Tibial artery (tissue), 4 donors: Measurements from ENCODE around the gene MYO6.

ENCODE experiments used
- DNase-seq, 2 donors: peaks; one replicate each; pipeline ENCODE4 v3.0.0-alpha.2; 2019
- H3K27ac ChIP-seq, 2 donors: fragments of 200-600 bp; sonication (generic) in 1 of 2; 1 replicate in 1 of 2; 2 replicates in 1 of 2; pipeline ENCODE4 v1.5.1; 2018 to 2019; ENCODE audit warnings: mild to moderate bottlenecking in 1 of 2
- H3K27me3 ChIP-seq, 2 donors: fragments of 200-600 bp; sonication (generic) in 1 of 2; one replicate each; pipeline versions ENCODE4 v1.5.1 to v1.6.0; 2016 to 2019
- H3K36me3 ChIP-seq, 3 donors: fragments of 200-600 bp; sonication (generic) in 2 of 3; one replicate each; pipeline ENCODE4 v1.5.1; 2016 to 2019; ENCODE audit warnings: mild to moderate bottlenecking in 2 of 3
- H3K4me1 ChIP-seq, 4 donors: fragments of 200-600 bp; sonication (generic) in 2 of 4; 1 replicate in 3 of 4; 2 replicates in 1 of 4; pipeline ENCODE4 v1.5.1; 2016 to 2019
- H3K4me3 ChIP-seq, 2 donors: fragments of 200-600 bp; sonication (generic) in 1 of 2; 1 replicate in 1 of 2; 2 replicates in 1 of 2; pipeline ENCODE4 v1.5.1; 2018 to 2019; ENCODE audit warnings: mild to moderate bottlenecking in 2 of 2
- H3K9me3 ChIP-seq, 3 donors: fragments of 200-600 bp; sonication (generic) in 1 of 3; one replicate each; pipeline ENCODE4 v1.5.1; 2016 to 2019
- CTCF ChIP-seq, 2 experiments: fragments of 200-600 bp in 1 of 2; fragments of 450-650 bp in 1 of 2; IDR thresholded peaks; one replicate each; pipeline ENCODE4 v1.5.1; 2017 to 2019; ENCODE audit warnings: antibody characterized with exemption in 2 of 2, mild to moderate bottlenecking in 1 of 2, moderate library complexity in 1 of 2
- intact Hi-C: fragments of 100-400 bp; cut with DNase I; formaldehyde crosslinking; loops from one replicate; pipeline ENCODE4 v1.15.0; 2023; ENCODE audit warnings: low total_unique reads

The MYO6 gene

DNA sequence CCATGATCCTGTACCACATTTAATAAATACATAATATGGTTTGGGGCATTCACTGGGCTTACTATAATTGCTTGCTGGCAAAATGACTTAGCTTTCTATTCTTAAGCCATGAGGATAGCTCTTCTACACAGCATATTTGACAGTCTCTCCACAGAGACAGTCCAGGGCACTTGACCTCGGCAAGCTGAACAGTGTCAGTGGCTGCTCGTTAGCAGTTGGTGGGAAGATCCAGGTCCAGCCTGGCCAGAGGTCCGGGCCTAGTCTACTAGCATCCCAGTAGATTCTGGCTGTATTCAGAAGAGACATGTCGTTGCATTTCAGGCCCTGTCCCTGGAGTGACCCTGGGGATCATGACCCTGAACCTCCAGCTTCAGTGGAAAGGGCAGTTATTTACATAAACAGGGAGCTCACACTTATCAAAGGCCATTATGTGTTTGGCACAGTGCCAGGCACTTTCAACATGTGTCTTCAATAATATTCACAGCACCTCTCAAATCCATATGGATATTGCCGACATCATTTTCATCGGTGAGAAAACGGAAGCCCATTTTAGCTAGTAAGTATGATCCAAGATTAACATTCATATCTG is 184.4 kb downstream of the MYO6 start:
- no peak for DNase-seq
- no peak for TF ChIP-seq CTCF (IDR thresholded peaks at IDR 0.05)
- Histone ChIP-seq H3K4me3 (no peak overlapping the region), H3K36me3 (no peaks in the 10 kb centered on the region), H3K27me3 (no peaks in the 10 kb centered on the region), H3K9me3 (no peaks in the 10 kb centered on the region), H3K27ac (no peak overlapping the region), H3K4me1 (peaks cover 0 to 22% (median 14%) of the 10 kb centered on the region in 4 donors)
- intact Hi-C loops = loop anchor here (5.0 kb wide), 1 partner anchor 1529 kb away; the partner anchor contains the start of gene HTR1B

- Histone ChIP-seq H3K36me3 (no peaks in the 10 kb centered on the region), H3K27ac (peak overlapping the region in 1 of 2 donors; percentile 23), H3K4me1 (peaks cover 0 to 22% (median 14%) of the 10 kb centered on the region in 4 donors), H3K4me3 (peak overlapping the region; percentile 39 to 57), H3K9me3 (no peaks in the 10 kb centered on the region), H3K27me3 (no peaks in the 10 kb centered on the region)
- intact Hi-C loops = loop anchor here (5.0 kb wide), 1 partner anchor 1527 kb away; the partner anchor contains the start of gene HTR1B
- peak in 1 of 2 donors; percentile 21 for DNase-seq
- TF ChIP-seq CTCF (IDR thresholded peaks at IDR 0.05) = peak; percentile 66 to 69
Measured at GRCh38 chr6:75934643-75935472, 185.8 kb downstream of the MYO6 start.

DNA sequence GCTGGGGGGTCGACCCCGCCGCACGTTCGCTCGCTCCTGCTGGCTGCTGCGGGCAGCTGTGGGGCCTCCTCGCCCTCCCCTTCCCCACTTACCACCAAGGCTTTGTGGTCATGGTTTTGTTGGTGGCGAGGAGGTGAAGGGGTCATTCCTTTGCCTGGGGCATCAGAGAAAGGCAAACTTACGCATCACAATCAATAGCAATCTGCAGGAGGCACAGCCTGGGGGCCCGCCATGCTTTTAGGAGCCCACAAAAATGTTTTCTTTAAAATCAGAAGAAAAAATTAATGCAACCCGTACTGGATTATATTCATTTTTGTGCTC is 186.4 kb downstream of the MYO6 start:
- Histone ChIP-seq H3K4me1 (peaks cover 0 to 21% (median 14%) of the 10 kb centered on the region in 4 donors), H3K9me3 (no peaks in the 10 kb centered on the region), H3K36me3 (no peaks in the 10 kb centered on the region), H3K27ac (peak overlapping the region in 1 of 2 donors; percentile 23), H3K27me3 (no peaks in the 10 kb centered on the region), H3K4me3 (peak overlapping the region; percentile 39 to 57)
- intact Hi-C loops = no loop called here
- TF ChIP-seq CTCF (IDR thresholded peaks at IDR 0.05) = no peak
- no peak for DNase-seq

DNA sequence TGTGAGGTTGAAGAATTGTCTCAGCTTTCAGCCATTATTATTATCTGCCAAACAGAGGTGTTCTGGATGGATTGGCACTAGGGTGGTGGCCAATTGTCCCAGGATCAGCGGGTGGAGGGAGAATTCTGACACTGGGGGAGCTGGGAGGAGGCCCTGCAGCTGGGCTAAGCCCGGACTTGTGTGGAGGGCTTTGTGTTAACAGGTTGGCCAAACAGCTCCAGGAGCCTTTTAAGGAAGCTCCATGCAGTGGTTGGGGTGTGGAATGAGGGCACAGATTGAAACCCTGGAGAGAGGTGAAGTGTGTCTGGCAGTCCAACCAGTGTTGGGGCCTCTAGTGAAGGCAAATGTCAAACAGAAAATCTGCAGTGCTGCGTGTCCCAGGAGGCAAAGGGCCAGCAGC is 187.6 kb downstream of the MYO6 start:
- Histone ChIP-seq H3K9me3 (no peaks in the 10 kb centered on the region), H3K4me1 (peaks cover 0 to 11% (median 7%) of the 10 kb centered on the region in 4 donors), H3K27ac (no peak overlapping the region), H3K36me3 (no peaks in the 10 kb centered on the region), H3K4me3 (no peak overlapping the region), H3K27me3 (no peaks in the 10 kb centered on the region)
- no peak for DNase-seq
- intact Hi-C loops = no loop called here
- TF ChIP-seq CTCF (IDR thresholded peaks at IDR 0.05) = no peak

- no peak overlapping the region for H3K27ac ChIP-seq
- no peaks in the 10 kb centered on the region for H3K36me3 ChIP-seq
- no peak overlapping the region for H3K4me3 ChIP-seq
- TF ChIP-seq CTCF (IDR thresholded peaks at IDR 0.05) = no peak
- DNase-seq = no peak
- peaks cover 0 to 11% (median 4%) of the 10 kb centered on the region in 4 donors for H3K4me1 ChIP-seq
- no peaks in the 10 kb centered on the region for H3K9me3 ChIP-seq
- no peaks in the 10 kb centered on the region for H3K27me3 ChIP-seq
- intact Hi-C loops = no loop called here
Measured at GRCh38 chr6:75937846-75938245, 188.8 kb downstream of the MYO6 start.
